A673 (cell line): ENCODE results near the gene USP2.

ENCODE experiments used
- EZH2 ChIP-seq: fragments of 200-600 bp; sonication (generic); IDR thresholded peaks from 2 replicates; pipeline ENCODE4 v1.6.1; 2017; ENCODE audit warnings: borderline replicate concordance, low read depth, mild to moderate bottlenecking, mixed read lengths, antibody characterized with exemption, low read length; ENCODE audit not compliant: poor library complexity, severe bottlenecking
- TF ChIP-seq, protein P1 (sequence below): fragments of 300-800, 200-600 bp; sonication (generic); conservative IDR thresholded peaks from 2 replicates; pipeline ENCODE4 v1.5.1; 2017; ENCODE audit warnings: low read depth, mild to moderate bottlenecking, antibody characterized with exemption, low read length, moderate library complexity, mixed read lengths

DNA sequence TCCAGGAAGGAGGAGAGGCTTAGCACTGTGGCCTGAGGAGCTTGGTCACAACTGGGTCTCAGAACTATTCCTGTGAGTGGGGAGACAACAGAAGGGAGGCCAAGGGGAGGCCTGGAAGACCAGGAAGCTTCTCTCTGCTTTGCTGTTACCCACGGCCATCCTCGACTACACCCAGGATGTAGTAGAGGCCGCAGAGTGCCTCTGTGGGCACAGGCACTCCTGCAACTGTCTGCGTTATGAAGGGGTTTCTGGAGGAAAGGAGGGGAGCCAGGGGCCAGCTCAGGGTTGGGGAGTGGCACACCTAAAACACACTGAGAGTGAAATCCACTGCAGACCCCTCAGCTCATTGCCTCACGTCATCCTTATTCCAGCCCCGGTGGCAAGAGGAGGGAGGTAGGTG lies 31.2 kb downstream of the USP2 start:
- TF ChIP-seq, protein P1, sequence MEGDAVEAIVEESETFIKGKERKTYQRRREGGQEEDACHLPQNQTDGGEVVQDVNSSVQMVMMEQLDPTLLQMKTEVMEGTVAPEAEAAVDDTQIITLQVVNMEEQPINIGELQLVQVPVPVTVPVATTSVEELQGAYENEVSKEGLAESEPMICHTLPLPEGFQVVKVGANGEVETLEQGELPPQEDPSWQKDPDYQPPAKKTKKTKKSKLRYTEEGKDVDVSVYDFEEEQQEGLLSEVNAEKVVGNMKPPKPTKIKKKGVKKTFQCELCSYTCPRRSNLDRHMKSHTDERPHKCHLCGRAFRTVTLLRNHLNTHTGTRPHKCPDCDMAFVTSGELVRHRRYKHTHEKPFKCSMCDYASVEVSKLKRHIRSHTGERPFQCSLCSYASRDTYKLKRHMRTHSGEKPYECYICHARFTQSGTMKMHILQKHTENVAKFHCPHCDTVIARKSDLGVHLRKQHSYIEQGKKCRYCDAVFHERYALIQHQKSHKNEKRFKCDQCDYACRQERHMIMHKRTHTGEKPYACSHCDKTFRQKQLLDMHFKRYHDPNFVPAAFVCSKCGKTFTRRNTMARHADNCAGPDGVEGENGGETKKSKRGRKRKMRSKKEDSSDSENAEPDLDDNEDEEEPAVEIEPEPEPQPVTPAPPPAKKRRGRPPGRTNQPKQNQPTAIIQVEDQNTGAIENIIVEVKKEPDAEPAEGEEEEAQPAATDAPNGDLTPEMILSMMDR: no peak
- TF ChIP-seq EZH2: no peak
